ENCODE data around the gene SMC4.

SMC4 gene

GRCh38 chr3:160434071-160434470 is 34.6 kb downstream of the SMC4 start:
- no peak for DNase-seq
- Histone ChIP-seq H3K4me3 (ENCODE audit: low read depth, low read length) (no peak overlapping the region), H3K27me3 (no peaks in the 10 kb centered on the region), H3K36me3 (peaks cover 94% of the 10 kb centered on the region), H3K9me3 (no peaks in the 10 kb centered on the region), H3K4me1 (no peaks in the 10 kb centered on the region)
- no peak for TF ChIP-seq CTCF (IDR thresholded peaks at IDR 0.05; ENCODE audit: low read depth, low read length)

- Histone ChIP-seq H3K4me1 (no peaks in the 10 kb centered on the region), H3K9me3 (no peaks in the 10 kb centered on the region), H3K27me3 (no peaks in the 10 kb centered on the region), H3K4me3 (ENCODE audit: low read depth, low read length) (no peak overlapping the region), H3K36me3 (peaks cover 93% of the 10 kb centered on the region)
- TF ChIP-seq CTCF (IDR thresholded peaks at IDR 0.05; ENCODE audit: low read depth, low read length): no peak
- no peak for DNase-seq
These were observed 35.6 kb downstream of the SMC4 start for GRCh38 chr3:160435095-160435494.

GRCh38 chr3:160435747-160436146 is 36.3 kb downstream of the SMC4 start:
- no peak for TF ChIP-seq CTCF (IDR thresholded peaks at IDR 0.05; ENCODE audit: low read depth, low read length)
- no peaks in the 10 kb centered on the region for H3K9me3 ChIP-seq
- H3K27me3 ChIP-seq: no peaks in the 10 kb centered on the region
- peaks cover 88% of the 10 kb centered on the region for H3K36me3 ChIP-seq
- H3K4me1 ChIP-seq: no peaks in the 10 kb centered on the region
- DNase-seq: no peak
- no peak overlapping the region for H3K4me3 ChIP-seq (ENCODE audit: low read depth, low read length)

GRCh38 chr3:160437083-160437455 is 37.6 kb downstream of the SMC4 start:
- Histone ChIP-seq H3K9me3 (no peaks in the 10 kb centered on the region), H3K36me3 (peaks cover 79% of the 10 kb centered on the region), H3K4me1 (no peaks in the 10 kb centered on the region), H3K4me3 (ENCODE audit: low read depth, low read length) (no peak overlapping the region), H3K27me3 (no peaks in the 10 kb centered on the region)
- no peak for TF ChIP-seq CTCF (IDR thresholded peaks at IDR 0.05; ENCODE audit: low read depth, low read length)
- DNase-seq: no peak

- H3K27me3 ChIP-seq: no peaks in the 10 kb centered on the region
- no peak for DNase-seq
- H3K4me3 ChIP-seq (ENCODE audit: low read depth, low read length): no peak overlapping the region
- H3K4me1 ChIP-seq: 0 out of 2 replicates have a peak, but pooled peaks cover 3% of the 10 kb centered on the region
- H3K9me3 ChIP-seq: no peaks in the 10 kb centered on the region
- H3K36me3 ChIP-seq: peaks cover 52% of the 10 kb centered on the region
- TF ChIP-seq CTCF (IDR thresholded peaks at IDR 0.05; ENCODE audit: low read depth, low read length): no peak
These were observed 41.2 kb downstream of the SMC4 start for GRCh38 chr3:160440687-160441086.

GRCh38 chr3:160444411-160444810 is 45.0 kb downstream of the SMC4 start:
- no peaks in the 10 kb centered on the region for H3K9me3 ChIP-seq
- H3K36me3 ChIP-seq: peaks cover 26% of the 10 kb centered on the region
- no peak overlapping the region for H3K4me3 ChIP-seq (ENCODE audit: low read depth, low read length)
- peaks cover 3% of the 10 kb centered on the region; the same call in 1 of the 2 replicates for H3K4me1 ChIP-seq
- no peaks in the 10 kb centered on the region for H3K27me3 ChIP-seq
- TF ChIP-seq CTCF (IDR thresholded peaks at IDR 0.05; ENCODE audit: low read depth, low read length): no peak
- no peak for DNase-seq

All from BE2C (cell line).